NCI-H524 (cell line): ENCODE results near the gene ZNF549.
"Not testable (repeated sequence)": the region's sequence is repeated elsewhere in the genome, so short reads cannot be mapped to it uniquely, and the experiment has no call there.

Experiments used
- DNase-seq, 2 experiments: peaks; one replicate each; lab custom pipeline; 2025; lab: John Stamatoyannopoulos, UW

Gene ZNF549

DNA sequence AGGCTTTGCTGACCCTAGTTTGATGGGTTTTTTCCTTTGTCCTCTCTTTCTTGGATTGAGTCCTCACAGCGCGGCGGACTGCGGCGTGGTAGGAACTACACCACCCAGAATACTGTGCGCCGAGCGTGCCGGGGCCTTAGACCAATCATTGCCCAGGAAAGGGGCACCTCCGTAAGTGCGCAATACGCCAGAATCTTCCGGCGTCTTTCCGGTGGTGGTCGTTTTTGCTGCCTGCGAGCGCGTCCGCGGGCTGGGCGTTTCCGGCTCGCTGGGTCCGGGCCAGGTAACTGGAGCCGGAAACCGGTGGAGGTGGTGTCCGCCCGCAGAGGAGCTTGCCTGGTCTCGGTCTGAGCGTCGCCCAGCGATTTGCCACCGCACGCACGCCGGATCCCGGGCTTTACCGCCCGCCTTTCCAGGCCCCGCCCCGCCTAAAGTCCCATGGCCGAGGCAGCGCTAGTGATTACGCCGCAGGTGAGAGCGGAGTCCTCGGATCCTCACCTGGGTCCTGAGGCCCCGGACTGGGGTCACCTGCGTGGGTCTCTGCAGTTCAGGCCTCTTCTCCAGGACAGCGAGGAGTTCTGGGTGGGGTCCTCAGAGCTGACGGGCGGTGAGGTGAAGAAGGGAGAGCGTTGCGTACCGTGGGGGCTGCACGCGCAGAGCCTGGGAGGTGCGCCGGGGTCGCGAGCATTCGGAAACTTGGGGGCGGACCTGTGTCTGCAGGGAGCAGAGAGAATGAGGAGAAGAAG is at the start of gene ZNF549:
Gene ZNF549 (plus strand): TSS at position 221 of the 746 bp plus-strand sequence. CDS start 218 bp downstream, at position 439.
- peak; percentile 92 to 97 for DNase-seq

DNA sequence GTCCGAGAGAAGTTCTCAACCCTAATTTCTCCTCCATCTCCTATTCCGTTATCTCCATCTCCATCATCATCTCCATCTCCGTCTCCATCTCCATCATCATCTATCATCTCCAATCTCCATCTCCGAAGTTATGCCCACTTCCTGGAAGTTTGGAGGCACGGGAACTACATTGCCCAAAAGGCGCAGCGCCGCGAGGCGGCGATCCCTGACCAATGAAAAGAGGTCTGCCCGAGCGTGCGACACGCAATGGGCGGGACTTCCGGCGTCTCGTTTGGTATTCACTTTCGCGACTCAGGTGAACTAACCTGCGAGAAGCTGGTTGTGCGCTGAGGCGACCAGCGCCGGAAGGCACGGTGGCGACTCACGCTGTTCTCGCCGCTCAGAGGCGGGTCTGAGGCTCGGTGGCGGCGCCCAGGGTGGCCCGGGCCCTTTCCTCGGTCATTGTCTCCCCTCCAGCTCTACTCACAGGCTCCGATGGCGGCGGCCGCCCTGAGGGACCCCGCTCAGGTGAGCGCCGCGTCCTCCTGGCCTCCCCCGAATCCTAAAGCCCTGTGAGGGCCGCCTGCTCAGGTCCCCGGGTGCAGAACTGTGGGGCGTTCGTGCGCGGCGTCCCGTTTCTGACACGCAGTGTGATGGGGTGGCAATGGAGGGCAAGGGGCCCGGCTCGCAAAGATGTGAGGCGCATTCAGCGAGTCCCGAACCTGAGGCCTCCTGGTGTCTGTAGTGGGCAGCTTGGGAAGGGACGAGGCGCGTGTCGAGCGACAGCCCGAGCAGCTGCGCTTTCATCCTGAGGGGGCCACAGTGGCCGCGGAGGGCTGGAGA is 39.5 kb upstream of the ZNF549 start, which contains the start of gene ZNF419:
Gene ZNF419 (plus strand): TSS at position 274 of the 822 bp plus-strand sequence. CDS start 201 bp downstream, at position 475.
- DNase-seq, result peak; percentile 76 to 91

DNA sequence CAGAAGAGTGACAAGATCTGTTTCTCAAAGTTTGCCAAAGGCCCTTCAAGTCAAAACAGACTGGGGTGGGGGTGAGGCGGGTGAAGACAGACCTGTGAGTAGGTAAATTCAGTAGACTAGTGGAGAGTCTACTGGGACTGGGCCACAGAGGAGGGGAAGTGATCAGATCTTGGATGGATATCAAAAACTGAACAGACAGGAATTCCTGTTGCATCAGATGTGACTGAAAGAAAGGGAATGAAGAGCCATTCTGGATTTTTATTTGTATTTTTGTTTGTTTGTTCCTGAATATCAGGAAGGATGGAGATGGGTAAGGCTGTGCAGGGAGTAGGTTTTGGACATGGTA is 38.9 kb upstream of the ZNF549 start:
- not testable (repeated sequence) for DNase-seq

- not testable (repeated sequence) for DNase-seq
Observed at GRCh38 chr19:57499332-57499679, 27.9 kb upstream of the ZNF549 start.

- peak; percentile 87 to 96 for DNase-seq
Observed at GRCh38 chr19:57499680-57500395, 27.3 kb upstream of the ZNF549 start, which contains the start of gene ZNF773. Gene ZNF773 (plus strand): TSS chr19:57499938. CDS start chr19:57500081, 143 bp downstream.

DNA sequence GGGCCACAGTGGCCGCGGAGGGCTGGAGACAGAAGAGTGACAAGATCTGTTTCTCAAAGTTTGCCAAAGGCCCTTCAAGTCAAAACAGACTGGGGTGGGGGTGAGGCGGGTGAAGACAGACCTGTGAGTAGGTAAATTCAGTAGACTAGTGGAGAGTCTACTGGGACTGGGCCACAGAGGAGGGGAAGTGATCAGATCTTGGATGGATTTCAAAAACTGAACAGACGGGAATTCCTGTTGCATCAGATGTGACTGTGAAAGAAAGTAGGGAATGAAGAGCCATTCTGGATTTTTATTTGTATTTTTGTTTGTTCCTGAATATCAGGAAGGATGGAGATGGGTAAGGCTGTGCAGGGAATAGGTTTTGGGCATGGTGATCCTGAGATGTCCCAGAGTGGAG is 26.8 kb upstream of the ZNF549 start:
- DNase-seq, result not testable (repeated sequence)

- no peak for DNase-seq
Observed at GRCh38 chr19:57506163-57506562, 21.0 kb upstream of the ZNF549 start.

DNA sequence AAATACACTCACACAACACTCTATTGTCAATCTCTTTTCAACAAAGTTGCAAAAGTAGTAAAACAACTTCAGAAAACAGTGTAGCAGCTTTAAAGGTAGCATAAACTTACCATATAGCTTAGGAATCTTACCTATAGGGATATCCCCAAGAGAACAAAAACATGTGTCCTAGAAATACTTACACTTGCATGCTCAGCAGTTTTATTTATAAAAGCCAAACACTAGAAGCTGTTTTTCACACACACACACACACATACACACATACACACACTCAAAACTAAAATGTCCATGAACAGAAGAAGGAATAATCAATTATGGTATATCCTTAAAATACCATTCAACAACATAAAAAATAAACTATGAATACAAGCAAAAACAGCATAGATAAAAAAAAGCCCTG is 15.7 kb upstream of the ZNF549 start:
- no peak for DNase-seq

DNA sequence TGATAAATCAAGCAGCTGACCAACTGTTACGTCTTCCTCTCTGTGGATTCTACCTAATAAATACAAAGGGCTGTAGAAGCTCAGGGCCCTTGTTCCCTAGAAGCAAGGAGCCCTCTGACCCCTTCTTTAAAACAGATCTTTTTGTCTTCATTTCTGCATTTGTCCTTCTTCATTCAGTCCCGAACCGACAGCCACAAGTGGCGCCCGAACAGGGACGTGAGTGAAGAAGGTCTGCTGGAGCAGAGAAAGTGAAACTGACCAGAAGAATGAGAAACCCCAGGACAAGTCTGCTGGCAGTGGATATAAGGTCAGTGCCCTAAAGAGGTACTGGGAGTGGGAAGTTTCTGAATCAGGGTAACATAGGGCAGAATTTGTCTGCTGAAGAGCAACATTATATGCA is 14.3 kb upstream of the ZNF549 start:
- DNase-seq, result no peak

DNA sequence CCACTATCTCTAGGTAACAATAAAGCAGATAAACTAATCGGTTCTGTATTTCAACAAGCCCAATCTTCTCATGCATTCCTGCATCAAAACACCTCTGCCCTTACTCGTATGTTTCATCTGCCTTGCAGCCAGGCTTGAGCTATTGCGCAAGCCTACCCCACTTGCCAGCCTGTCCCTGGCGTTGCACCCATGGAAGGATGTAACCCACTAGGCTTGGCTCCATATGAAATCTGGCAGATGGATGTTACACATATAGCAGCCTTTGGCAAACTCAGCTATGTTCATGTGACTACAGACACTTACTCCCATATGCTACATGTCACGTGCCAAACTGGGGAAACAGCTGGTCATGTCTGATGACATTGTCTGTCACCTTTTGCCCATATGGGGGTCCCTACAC is 11.9 kb upstream of the ZNF549 start:
- DNase-seq, result peak in 1 of 2 experiments; percentile 18

DNA sequence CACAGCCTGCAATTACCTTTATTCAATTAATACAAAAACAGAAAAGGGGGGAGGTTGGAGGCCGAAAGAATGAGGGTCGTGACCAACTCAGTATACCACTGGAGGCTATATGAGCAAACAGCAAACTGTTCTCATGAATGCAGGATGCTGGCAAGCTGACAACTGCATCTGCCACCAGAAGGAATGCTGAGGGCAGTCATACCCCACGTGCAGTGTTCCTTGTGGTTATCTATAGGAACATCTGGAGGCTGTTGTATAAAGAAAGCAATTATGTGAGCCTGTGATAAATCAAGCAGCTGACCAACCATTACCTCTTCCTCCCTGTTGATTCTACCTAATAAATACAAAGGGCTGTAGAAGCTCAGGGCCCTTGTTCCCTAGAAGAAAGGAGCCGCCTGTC is 9.1 kb upstream of the ZNF549 start:
- DNase-seq, result not testable (repeated sequence)

- DNase-seq, result no peak
Observed at GRCh38 chr19:57537953-57538547, 10.9 kb downstream of the ZNF549 start.

GRCh38 chr19:57546513-57546912 is 19.4 kb downstream of the ZNF549 start:
- no peak for DNase-seq

DNA sequence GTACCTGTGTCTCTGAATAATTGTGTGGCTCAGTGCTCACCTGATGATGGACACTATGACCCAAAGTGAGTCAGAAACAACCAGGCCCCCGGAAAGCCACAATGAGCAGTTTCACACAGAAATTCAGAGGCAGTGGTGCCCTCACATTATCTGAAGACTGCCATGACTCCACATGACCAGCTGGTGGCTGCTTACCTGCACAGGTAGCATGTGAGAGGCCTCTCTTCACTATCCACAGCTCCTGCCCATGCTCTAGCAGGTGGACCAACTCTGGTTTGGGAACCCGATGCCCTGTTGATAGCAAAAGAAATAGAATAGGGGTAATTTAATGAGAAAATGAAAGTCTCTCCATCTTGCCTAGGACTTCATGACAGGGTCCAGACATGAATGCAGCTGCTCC is 25.3 kb downstream of the ZNF549 start:
- no peak for DNase-seq

- no peak for DNase-seq
Observed at GRCh38 chr19:57557659-57558058, 30.5 kb downstream of the ZNF549 start.

DNA sequence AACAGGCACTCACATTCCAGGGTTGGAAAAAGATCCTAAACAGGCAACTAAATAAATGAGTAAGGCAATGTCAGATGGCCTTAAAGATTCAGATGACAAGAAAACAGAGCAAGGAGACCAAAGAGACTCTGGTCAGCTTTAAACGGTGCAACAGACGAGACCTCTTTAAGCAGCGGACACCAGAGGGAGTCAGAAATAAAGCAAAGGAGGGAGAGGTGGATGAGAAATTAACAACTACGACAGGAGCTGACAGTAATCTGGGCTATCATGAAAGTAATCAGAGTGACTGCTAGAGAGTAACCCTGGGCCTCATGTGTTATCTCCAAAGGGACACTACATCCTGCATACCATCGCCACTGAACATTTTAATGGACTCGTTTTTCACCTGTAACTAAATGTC is 31.4 kb downstream of the ZNF549 start:
- DNase-seq, result no peak

DNA sequence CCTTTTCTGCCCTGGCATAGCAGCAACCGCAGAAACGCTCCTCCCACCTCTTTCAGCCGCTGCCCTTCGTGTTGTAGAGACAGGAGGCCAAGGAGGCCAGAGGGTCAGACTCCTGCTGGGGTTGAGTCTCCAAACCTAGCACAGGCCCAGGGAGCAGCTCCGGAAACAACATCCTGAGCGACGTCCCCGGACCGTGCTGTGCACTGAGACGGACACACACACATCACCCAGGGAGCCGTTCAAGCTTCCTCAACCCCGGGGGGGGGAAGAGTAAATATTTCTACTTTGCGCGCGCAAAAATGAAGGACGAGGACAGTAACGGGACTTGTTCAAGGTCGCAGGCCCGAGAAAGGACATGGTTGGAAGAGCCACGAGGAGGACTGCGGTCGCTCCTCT is 31.9 kb downstream of the ZNF549 start:
- no peak for DNase-seq

DNA sequence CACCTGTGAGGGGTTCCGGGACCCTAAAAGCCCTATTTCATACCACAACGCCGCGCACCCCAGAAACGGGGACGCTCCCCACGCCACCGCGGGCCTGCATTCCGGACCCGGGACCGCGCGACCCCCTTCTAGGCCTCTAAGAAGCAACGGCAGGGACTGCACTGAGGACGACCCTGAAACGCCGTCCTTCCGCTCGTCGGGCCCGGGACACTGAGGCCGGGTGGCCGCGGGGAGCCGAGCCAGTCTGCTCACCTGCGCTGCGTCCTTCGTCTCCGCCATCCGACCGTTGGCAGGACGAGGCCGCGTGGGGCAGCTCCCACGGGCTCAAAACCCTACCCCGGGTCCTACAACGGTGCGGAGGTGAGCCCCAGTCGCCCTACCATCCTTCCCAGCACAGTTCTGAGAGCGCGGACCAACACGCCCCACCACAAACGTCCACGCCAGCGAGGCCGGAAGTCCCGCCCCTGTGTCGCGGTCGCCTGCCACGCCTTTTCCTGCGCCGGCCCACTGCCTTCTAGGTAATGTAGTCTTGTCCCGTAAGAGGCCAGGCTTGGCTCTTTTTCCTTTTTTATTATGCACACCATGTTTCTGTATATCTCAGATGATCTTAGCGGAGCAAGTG is 32.4 kb downstream of the ZNF549 start, which contains the start of gene ZNF550:
Gene ZNF550 (minus strand): TSS at position 460 of the 622 bp plus-strand sequence. CDS start 181 bp downstream, at position 279.
- DNase-seq, result peak; percentile 52 to 82

- DNase-seq, result no peak
Observed at GRCh38 chr19:57560049-57560491, 32.9 kb downstream of the ZNF549 start.

- DNase-seq, result no peak
Observed at GRCh38 chr19:57563547-57563946, 36.4 kb downstream of the ZNF549 start.
